HG03066 (cell line): ENCODE data around the gene TMEM150C.

Source experiments
- ATAC-seq: cut with Tn5 transposase; IDR thresholded peaks from one replicate; pipeline ENCODE4 v1.9.1; 2021; ENCODE audit warnings: low read depth; ENCODE audit not compliant: unreplicated experiment

Gene TMEM150C

DNA sequence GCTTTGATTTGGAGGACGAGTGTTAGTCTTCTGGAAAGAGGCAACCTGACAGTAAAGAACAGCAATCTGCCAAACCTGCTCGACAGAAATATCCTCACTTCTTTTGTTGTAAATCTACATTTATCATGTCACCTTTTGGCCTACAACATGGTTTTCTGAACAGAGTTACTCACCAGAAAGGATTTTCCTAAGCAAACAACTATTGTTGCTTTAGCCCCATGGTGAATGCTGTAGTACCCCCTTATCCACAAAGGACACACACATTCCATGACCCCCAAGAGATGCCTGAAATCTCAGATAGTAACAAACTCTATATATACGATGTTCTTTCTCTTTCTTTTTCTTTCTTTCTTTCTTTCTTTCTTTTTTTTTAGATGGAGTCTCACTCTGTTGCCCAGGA, 42.7 kb downstream of the TMEM150C start:
- ATAC-seq, result no peak

DNA sequence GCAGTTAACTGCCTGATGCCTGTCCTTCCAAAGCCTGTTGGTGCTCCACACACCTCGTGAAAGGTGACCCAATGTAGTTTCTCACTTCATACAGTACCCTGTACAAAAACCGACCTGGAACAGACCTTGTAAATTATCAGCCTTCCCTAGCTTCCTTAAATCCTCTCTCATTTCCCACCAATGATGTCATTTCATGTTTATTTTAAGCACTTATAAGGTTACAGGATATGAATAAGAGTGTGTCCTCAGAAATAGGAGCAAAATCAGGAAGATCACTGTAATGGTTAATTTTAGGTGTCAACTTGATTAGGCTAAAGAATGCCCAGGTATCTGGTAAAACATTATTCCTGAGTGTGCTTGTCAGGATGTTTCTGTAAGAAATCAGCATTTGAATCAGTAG, 44.7 kb downstream of the TMEM150C start:
- ATAC-seq, result no peak

DNA sequence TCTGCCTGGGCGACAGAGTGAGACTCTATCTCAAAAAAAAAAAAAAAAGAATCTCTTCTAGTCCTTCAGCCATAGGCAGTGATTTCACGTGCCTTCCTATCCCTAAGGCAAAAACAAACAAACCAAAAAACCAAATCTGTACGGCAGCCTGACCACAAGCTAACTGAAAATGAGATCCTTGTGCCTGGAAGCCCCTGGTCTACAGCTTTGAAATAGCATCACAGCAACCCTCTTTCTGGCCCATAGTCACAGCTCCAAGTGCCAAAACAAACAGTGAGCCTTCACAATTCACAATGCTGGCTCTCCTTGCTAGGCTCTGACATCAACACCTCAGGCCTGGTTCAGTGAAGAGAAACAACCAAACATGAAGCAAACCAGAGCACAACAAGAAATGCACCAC, 46.1 kb downstream of the TMEM150C start:
- ATAC-seq, result no peak

DNA sequence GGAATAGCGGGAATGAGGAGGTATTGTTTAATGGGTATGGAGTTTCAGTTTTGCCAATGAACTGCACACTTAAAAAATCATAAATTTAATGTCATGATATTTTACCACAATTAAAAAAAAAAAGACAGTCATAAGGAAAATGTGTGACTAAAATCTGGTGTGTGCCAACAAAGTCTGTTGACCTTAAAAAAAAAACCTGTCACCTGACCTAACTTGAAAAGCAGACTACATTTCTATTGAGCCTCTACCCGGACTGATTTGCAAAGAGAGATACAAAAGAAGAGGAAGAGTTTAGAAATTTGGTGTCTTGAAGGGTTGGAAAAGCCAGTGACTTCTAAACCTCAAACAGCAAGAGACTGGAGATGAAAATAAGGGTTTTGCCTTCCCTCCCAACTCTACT, 48.4 kb downstream of the TMEM150C start:
- ATAC-seq, result no peak

DNA sequence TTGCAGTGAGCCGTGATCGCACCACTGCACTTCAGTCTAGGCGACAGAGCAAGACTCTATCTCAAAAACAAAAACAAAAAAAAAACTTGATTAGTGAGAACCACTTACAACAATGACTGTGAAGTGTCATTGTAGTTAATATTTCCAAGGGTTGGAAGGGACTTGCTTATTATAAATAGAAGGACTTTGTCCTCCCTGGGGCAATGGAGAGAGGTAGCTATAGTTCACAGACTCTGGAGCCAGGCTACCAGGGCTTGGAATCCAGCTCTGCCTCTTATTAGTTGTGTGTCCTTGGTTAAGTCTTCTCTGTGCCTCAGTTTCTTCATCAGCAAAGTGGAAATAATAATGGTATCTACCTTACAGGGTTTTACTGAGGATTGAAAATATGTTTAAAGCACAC, 51.6 kb downstream of the TMEM150C start:
- ATAC-seq, result no peak

DNA sequence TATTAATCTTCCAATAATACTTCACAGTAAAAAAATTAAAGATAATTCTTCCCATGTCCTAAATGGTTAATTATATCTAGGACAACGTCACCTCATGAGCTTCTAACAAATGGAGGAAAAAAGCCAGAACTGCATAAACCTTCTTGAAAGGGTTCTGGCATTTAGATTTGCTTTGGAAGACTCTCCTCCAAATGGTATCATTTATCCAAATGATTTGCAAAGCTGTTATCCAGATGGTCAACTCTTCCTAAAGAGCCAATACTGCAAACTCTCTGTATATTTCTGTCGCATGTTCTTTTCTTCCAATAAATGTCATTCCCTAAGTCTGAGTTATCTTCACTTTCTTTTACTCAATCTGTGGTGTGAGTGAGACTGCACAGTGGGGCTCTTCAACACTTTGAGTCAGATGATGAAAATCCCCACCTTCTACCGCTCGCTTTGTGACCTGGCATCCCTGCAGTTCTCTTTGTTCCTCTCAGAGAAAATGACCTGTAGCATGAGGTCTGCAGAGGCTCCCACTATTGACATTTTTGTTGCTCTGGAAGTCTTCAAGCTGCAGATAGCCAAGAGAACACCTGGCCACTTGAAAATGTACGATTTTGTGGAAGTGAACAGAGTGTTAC, 52.9 kb downstream of the TMEM150C start:
- no peak for ATAC-seq

DNA sequence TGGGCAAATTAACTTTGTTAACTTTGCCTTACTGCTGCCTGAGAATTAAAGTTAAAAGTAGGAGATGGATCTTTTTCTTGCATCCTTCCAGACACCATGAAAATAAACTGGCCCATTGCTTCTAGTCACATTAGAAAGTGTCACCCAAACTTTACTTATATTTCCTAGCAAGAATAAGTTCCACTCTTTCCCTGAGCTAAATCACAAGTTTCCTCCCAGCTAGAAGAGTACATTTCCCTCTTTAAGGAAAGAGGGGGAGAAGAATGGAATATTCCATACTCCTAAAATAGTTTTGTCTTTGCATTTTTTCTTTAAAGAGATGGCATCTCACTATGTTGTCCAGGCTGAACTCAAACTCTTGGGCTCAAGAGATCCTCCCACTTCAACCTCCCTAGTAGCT, 53.8 kb downstream of the TMEM150C start:
- ATAC-seq, result no peak

DNA sequence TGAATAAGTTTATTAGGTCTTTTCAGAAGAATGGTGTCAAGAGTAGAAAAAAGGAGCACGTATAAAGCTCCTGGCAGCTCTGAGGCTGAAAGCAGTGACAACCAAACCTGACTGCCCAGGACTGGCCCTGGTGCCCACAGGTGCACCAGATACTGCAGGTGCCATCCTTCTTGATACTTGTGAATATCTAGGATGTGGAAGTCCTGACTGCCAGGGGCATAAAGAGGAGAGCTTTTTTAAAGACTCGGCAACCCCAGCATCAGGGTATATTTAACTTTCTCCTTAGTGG, 60.7 kb downstream of the TMEM150C start:
- ATAC-seq, result no peak

DNA sequence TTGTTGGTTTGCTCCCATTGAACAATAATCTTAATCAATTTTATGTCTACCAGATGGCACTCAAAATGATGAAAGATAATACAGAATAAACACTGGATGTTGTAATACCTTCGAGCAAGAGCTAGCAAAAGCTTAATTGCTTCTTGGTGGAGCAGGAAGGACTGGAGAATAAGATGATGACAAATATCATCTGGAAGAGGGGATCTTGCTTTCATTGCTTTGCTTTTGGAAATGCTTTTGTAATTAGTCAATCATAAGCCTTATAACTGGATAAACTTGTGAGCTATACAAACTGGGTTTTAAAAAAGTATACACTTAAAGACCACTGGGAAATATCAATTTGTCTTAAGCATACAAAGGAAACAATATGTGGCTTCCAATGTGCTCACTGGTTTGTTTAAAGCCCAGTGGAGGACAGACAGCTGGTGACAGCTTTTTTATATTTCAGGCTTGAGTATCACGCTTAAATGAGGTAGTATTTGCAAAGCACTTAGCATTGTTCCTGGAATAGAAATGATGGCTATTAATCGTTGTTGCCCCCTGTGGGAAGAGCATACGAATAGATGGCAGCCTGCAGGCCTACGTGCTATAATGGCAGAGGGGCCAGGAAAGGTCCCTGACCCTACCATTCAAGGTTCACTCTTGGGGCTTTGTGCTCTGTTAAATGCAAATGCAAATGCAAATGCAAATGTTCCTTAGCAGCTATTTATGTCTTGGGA, 61.2 kb downstream of the TMEM150C start:
- ATAC-seq, result no peak

DNA sequence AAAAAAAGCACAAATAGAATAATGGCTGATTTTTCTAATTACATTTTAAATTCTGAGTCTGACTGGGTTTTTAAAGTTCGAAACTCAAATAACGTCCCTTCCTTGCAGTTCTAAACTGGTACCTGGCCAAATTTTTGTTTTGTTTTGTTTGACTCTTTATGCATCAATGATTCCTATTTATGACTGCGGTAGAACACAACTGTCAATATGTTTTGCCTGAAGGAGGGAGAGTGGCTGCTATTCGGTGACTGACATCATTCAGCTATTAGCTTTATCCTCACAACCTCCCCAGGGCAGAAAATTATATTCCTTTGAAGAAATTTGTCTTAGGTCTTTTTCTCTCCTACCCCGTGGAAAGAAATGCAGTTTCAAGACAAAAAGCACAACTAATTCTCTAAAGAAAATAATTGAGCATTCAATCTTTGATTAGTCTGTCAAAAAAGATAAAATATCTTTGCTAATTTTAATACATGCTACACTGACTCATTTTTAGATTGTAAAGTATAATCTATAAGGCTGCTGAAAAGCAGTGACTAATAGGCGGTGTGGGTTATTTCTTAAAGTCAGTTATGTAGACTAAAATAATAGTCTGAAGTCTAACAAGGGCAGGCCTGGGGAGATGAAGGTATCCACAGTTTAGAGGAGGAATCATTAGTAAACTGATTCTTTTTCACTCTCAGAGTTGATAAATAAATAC, 61.9 kb downstream of the TMEM150C start:
- no peak for ATAC-seq

DNA sequence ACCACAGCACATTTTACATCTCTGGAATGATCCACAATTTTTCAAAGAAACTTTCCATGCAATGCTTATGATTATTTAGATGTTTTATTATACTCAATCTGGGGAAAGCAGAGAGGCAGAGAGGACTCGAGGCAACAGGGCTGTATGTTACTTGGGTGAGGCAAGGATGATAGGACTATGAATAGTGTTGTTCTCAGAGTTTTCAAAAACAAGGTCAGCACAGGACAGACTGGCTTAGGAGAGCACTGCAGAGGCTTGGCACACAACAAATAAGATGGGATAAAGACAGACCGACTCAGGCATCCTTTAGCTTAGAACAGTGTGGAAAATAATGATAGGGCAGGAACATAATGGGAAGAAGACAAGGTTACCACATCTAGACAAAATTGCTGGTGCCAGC, 65.4 kb downstream of the TMEM150C start:
- no peak for ATAC-seq

DNA sequence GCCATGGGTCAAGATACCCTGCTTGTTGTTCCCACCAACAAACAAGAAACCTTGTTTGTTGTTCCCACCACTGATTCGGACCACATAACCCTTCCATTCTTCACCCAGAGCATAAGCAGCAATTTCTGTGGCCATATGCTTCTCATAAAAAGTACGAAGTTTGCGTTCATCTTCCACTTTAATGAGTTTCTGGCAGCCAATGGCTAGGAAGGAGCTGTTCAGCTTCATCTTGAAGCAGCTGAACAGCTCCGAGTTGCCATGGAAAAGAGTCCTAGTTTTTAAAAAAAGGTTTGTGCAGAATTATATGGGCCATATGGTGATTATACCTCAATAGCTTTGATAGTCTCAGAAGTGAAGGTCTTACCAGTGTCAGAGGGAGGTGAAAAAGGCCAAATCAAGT, 66.1 kb downstream of the TMEM150C start:
- no peak for ATAC-seq

DNA sequence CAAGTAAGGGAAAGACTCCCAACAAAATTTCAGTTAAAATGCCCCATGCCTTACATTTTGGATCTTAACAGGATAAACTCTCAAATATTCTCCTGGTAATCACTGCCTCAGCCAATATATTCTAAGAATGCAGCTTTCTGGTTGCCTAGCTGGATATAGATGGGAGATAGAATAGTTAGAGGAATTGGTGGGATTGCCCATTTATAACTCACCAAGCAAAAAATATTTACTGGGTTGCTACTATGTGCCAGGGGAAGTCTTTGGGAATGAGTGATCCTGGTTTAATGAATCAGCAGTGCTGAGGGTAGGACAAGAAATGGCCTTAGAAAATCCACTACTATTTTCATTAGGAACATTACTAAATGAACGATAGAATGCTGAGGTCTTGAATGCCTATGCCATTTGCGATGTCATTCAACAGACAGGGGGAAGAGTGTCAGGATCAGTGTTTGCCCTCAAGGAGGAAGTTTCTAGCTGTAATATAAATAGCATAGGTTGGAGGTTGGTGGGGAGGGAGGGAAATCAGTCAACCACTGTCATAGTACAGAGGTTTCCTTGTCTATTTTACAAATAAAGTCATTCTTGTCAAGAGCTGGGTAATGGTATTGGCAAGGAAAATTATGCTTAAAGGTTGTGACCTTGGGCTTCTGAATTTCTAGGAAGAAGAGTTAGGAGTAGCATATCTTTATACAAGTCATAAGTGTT, 67.9 kb downstream of the TMEM150C start:
- no peak for ATAC-seq

DNA sequence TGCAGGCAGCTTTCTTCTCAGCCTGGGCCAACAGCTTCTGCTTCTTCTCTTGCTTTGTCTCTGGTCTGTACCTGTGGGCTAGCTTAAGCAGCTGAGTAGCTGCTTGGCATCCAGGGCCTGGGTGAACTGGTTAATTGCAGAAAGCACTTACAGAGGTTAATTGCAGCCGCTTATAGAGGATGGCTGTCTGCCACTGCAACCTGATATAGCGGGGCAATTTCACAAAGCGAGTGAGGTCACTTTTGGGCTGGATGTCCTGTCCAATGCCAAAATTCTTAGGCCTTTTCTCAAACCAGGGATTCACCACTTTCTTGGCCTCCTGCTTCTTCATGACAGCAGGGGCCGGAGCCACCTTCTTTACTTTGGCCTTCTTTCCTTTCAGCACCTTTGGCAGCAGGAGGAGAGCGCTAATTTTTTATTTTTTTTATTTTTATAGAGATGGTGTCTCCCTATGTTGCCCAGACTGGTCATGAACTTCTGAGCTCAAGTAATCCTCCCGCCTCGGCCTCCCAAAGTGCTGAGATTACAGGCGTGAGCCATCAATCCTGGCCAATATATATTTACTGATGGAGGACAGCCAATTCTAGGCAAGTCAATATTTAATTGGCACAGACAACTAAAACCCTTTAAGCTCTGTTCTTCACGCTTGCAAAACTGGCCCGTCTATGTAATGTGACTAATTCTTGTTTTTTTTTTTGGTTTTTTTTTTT, 70.4 kb downstream of the TMEM150C start:
- ATAC-seq, result no peak

DNA sequence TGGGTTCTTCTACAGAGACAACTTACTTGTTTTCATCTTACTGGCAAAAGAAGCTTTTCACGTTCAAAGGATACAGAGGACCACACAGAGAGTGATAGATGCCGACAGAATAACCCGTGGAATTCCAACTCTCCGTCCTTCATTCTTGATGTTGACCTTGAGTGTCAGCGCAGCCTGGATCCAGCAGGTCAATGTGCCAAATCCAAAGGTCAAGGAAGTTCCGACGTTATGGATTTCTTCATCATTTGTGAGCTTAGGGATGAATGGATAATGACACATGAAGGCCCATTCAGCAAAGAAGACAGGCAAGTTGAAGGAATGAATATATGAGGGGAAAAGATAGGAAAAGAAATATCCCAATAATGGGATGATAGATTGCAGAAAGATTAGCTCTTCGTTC, 71.8 kb downstream of the TMEM150C start:
- no peak for ATAC-seq

DNA sequence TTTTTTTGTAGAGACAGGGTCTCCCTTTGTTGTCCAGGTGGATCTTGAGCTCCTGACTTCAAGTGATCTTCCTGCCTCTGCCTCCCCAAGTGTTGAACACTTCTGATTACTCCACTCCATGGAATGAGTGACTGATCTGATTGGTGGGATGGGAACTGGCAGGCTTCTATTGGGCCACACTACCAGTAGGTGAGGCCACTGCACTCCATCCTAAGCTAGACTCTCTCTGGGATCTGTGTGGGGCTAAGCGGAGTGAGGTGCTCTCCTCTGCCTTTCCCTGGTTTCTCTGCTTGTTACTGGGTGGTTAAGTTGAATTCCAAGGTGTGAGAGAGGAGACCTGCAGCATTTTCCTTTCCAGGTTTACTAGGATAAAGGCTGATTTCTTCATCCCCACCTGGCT, 72.7 kb downstream of the TMEM150C start:
- ATAC-seq, result no peak

DNA sequence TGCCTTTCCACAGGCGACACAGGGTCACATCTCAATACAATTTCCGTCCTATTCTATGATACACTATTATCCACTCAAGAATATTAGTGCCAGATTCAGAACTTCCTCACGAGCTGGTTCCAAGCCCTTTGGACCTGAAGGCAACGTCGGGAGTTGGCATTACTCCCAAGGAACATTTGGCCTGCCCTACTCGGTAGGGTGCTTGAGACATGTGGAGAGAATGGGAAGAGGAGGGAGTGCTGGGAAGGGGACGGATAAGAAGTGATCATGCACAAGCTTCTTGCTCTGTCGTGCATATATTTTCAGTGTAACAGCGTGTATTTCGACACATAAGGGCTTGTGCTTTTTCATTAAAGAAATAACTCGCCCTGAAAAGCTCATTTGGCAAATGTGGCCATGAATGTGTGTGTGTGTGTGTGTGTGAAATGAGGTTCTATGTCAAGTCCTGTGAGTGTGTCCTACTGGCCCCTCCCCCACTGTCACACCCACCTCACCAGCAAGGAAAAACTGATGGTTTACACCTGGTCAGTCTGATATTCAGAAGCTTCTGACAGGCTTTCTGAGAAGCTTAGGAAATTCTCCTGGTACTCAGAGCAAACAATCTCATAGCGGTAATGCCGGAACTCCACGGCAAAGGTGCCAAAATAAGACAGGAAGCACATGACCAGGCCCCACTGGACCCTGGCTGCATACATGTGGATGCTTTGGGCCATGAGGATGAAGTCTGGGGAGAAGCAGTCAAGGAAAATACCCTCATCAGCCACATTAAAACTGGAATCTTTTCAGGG, 76.6 kb downstream of the TMEM150C start:
- ATAC-seq, result no peak

DNA sequence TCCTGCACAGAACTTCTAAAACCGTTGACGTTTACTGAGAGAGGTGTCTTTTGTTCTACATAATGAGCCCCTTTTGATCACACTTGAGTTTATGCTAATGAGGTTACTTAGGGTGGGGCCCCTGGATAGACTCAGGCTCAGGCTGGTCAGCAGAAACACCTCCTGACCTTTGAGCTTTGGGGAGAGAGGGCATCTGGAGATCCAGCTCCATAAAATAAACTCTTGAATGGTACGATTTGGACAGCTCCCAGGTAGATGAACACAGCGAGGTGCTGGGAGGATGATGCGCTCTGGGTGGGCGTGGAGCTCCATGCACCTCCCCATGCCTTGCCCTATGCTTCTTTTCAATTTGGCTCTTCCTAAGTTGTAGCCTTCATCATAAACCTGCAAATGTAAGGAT, 79.4 kb downstream of the TMEM150C start:
- no peak for ATAC-seq

DNA sequence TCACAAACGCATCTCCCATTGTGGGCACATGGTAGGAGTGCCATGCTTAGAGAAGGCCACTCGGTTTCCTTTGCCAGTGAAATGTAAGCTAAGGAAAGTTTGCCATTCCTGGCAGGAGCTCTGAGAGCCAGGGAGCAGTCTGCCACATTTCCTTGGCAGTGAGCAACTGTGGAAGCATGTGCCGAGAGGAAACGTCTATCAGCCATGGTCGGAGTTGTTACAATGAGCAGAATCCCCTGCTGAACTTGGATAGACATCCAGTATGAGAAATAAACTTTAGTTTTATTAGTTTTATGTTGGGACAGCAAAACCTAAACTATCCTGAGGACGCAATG, 80.3 kb downstream of the TMEM150C start:
- ATAC-seq, result no peak

DNA sequence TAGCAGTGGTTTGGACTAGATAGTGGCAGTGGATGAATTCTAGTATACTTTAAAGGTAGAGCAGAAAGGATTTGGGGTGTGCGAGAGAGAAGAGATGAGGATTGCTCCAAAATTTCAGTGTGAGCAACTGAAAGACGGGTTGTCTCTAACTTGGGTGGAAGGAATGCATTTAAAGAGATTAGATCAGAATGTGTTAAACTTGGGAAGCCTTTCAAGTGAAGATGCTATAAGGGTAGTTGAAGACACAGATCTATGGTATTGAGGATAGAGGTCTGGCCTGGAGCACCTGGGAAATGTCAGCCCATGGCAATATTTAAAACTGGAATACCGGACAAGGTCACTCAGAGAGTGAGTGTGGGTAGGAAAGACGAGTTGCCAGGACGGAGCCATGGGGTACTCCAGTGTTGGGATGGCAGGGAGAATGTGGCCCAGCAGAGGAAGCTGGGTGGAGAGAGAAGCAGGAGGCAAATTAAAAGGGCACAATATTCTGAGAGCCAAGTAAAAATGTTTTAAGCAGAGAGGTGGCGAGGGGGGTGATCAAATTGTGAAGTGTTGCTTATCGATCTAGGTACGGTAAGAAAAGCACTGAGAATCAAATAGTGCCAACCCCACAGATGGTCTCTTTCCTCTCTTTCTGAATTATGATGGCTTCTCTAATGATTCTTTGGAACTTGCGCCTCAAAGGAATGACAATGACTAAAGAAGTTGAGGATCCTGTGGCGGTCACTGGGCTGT, 80.8 kb downstream of the TMEM150C start:
- ATAC-seq, result no peak
